Globus pallidus (tissue), 1 donor: ENCODE measurements around the gene HOXC12.
A peak's percentile ranks its signal among the peaks of the same experiment; 100 is the strongest.

Experiments used
- DNase-seq: peaks from one replicate; pipeline ENCODE4 v3.0.0-alpha.2; 2015; ENCODE audit warnings: low spot score

Gene HOXC12

GRCh38 chr12:53997204-53998109 lies 42.8 kb downstream of the HOXC12 start:
- DNase-seq = no peak

DNA sequence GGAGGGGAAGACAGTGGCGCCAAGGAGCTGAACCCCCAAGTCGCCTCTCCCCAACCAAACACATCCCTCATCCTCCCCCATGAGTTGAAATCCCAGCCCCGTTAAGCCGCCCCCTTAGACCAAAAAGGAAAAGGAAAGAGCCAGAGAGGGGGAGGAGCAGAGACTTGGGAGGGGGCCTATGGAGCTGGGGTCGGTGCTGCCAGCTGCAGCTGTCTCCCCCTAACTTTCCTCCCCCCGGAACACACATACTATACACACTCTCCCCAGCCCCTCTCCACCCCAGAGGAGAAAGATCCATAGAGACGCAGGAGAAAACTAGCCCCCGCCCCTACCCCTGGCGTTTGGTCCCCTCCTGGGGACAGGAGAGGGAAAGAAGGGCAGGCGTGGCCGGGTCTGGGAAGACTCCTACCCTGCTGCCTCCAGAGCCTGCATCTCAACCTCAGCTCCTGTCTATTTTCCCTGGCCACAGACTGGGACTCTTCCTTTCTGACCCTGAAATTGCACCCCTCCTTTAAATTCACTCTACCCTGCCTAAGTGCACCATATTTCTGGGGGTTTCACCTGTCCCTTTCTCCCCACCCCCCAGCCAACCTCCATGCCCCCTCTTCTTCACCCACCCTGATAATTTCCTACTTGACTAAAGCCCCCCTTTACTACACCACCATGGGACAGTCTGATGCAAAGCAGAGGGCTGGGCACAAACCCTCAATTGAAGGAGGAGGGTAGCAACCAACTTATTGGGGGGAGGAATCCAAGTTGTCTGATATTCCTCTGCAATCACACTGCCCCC lies 43.6 kb downstream of the HOXC12 start:
- no peak for DNase-seq

GRCh38 chr12:53998900-53999236 lies 44.2 kb downstream of the HOXC12 start:
- DNase-seq = no peak

DNA sequence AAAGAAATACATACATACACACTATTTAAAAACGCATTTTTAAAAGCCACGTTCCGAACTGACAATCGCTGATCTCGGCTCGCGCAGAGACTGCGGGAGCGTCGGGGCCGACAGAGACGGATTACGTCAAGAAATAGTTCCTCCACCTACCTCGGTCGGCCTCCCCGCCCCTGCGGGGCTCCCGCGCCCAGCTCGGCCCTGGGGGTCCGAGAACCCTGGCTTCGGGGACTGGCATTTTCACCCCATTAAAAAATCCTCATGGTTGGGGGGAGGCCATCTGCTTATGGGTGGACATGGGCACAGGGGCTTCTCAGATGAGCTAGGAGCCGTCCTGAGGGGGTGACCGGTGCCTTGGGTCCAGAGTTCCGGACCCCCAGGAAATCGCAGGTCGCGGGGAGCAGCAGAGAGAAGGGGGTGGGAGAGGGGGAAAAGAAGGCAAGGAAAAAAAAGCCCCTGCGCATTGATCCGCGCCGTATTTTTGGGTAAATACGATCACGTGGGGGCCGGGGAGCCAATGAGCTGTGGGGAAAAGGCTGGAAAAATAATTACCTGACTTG lies 44.9 kb downstream of the HOXC12 start:
- DNase-seq = no peak

DNA sequence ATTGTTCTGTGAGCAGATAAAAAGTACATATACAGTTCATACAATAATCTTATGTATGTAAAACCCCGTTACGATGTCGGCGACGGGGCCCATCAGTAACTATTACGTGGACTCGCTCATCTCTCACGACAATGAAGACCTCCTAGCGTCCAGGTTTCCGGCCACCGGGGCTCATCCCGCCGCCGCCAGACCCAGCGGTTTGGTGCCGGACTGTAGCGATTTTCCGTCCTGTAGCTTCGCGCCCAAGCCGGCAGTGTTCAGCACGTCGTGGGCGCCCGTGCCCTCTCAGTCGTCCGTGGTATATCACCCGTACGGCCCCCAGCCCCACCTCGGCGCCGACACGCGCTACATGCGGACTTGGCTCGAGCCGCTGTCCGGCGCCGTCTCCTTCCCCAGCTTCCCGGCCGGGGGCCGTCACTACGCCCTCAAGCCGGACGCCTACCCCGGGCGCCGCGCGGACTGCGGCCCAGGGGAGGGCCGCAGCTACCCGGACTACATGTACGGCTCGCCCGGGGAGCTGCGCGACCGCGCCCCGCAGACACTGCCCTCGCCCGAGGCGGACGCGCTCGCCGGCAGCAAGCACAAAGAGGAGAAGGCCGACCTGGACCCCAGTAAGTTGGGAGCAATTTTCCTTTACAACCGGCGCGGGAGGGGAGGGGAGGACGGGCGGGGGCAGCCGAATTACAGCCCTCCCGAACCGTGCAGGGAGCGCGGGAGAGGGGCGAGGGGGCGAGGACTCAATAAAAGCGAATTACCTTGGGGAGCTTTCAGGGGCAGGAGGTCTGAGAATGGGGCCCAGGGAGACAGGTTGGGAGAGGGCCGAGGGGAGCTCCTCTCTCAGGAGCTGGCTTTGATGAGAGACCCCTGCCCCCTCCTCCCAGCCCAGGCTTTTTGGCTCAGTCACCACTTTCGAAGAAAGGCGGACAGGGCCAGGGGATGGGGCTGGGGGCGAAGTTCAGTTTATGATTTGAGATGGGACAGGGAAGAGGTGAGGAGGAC lies 45.7 kb downstream of the HOXC12 start, which contains the start of gene HOXC9:
Gene HOXC9, plus strand, starts transcription at position 46 of the 999 bp plus-strand sequence. Its CDS starts 28 bp downstream, at position 74.
- no peak for DNase-seq

GRCh38 chr12:54001283-54002187 lies 46.8 kb downstream of the HOXC12 start:
- no peak for DNase-seq

- no peak for DNase-seq
These were observed 47.7 kb downstream of the HOXC12 start for GRCh38 chr12:54002278-54002914.

DNA sequence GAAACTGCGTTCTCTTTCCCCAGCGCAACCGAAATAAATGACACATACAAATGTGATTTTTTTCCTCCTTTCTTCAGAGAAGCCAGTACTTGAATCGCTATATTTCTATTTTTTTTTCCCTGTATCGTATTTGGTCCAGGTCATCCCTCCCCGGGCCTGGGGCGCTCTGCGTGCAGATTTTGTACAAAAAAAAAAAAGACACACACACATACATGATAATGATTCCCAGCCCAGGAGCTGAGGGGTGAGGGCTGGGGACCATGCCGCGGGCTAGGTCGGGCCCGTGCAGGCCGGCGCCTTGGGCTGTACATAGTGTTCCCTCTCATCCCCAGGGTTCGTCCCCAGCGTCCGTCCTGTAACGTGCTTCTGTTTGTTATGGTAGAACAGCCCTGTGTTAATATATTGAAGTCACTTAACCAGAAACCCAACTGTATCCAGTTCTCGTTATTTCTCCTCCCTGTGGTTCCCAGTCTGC lies 48.2 kb downstream of the HOXC12 start:
- no peak for DNase-seq

DNA sequence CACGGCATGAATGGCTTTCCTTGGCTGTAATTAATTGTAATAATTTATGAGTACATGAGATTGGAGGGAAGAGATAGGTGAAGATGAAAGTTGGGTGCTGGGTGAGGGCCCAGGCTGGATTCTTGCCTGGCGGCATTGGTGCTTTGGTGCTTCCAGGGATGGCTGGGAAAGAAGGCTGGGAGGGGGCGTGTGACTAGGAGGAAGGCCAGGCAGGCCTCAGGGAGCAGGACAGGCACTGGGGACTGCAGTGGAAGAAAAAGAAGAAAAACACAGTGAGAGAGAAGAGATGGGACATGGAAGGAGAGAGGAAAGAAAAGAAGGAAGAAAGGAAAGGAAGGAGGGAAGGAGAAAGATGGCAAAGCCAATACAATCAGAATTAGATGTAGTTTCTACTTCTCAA lies 48.9 kb downstream of the HOXC12 start:
- no peak for DNase-seq

DNA sequence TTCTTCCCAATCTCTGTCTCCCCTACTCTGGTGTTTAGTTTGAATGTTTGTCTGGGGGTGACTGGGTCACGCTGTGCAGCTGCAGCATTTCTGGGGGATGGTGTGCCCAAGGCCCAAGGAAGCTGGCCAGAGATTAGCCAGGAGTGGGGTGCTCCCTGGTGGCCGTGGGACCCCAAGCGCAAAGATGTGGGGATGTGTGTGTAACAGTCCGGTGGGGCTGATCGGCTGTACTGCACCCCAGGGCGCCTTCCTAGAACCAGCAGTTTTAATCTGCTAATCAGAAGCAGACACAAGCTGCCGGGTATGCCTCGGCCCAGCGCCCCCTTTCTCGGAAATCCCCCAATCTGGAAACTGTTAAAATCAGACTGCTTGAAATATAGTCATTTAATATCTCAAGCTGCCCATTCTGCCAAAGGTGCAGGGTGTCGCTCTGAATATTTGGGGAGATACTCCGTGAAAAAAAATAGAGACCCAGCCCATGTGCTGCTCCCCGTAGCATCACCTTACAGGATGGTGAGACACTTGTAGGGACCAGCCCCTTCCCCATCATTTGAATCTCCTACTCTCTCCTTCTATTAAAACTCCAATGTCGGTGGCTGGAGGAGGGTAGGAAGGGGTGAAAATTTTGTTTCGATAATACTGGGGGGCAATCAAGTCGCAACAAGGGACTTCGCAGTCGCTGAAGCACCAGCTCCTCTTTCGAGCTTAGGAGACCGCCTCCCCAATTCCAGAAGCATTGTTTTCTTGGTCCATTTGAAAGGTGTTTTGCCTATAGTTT lies 49.5 kb downstream of the HOXC12 start:
- no peak for DNase-seq

DNA sequence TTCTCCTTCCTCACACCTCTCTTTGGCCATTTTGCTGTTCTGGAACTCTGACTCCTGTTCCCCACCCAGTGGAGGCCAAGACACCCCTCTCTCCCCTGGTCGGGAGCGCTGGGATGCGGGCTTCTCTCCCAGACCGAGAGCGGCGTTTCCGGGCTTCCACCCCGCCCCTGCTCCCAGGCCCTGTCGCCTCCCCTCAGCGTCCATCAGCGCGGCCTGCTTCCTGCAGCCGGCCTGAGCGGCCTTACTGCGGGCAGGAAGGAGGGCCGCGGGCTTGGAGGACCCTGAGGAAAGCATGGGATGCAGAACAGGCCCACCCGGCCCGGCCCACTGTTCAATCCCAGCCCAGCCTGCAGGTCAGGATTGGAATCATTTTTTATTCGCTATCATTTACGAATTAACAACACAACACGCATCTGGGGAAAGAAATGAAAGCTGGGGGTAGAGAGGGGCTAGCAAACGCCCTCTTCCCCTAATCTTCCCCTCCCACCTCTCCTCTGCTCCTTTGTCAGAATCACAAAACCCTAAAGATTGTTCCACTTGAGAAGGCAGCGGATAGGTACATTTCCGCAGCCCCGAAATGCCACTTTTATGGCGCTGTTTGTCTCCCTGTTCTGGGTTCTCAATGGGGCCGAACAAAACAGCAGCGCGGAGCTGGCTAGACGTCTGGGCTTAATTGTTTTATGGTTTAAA lies 50.3 kb downstream of the HOXC12 start:
- no peak for DNase-seq

- no peak for DNase-seq
These were observed 50.8 kb downstream of the HOXC12 start for GRCh38 chr12:54005531-54005852.

- peak; percentile 75 for DNase-seq
These were observed 51.3 kb downstream of the HOXC12 start for GRCh38 chr12:54005853-54006558.

DNA sequence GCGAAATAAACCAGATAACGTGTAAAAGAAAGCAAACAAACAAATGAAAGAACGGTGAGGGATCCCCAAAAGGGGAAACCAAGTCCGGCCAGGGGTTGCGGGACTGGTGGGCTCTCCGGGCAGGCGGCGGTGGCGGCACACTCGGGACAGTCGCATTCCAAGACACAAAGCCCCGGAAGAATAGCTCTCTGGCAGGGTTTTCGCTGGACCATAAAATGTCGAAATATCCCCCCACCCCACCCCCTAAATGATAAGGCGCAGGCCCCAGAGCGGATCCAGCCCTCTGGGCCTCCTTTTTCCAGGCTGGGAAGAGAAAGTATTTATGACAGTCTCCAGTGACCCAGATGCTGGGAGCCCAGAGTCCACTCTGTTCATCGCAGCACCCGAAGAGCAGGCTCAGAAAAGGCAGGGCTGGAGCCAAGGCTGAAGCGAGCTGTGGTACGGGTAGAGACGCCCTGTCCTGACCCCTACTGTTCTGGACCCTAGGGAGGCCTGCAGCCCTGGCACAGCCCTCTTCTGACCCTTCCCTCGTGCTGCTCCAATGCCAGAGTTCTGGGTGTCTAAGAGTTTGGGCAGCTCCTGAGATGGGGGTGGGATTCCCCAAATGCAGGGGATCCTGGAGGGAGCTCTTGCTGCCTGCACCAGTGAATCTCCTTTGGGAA lies 52.0 kb downstream of the HOXC12 start:
- no peak for DNase-seq

DNA sequence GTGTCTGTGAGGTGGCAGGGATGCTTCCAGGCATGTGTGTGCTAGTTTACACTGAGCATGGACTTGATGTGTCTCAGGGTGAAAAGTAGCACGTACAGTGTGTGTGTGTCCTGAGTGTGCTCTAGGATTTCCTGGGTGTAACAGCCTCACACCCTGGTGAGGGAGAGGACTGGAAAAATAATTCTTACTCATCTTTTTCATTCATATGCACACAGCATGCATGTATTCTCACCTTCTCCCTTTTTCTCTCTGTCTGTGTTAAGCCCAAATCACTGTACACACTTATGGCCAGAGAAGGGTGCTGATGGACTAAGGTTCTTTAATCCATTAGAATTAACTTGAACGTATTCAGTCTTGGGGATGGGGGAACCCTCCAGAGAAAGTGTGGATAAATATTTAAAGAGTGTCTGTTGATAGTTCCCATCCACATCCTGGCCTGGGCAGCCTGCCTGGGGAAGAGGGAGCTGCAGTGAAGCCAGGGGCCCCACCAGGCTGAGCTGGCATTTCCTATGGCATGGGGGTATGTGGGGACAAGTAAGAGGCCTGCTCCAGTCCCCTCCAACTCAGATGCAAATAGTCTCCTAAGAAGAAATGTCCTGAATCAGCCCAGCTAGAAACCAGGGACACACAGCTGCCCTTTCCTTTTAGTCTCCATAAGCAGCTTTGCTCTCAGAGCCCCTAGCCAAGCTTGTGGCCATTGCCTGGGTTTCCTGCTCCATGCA lies 53.0 kb downstream of the HOXC12 start:
- DNase-seq = no peak

DNA sequence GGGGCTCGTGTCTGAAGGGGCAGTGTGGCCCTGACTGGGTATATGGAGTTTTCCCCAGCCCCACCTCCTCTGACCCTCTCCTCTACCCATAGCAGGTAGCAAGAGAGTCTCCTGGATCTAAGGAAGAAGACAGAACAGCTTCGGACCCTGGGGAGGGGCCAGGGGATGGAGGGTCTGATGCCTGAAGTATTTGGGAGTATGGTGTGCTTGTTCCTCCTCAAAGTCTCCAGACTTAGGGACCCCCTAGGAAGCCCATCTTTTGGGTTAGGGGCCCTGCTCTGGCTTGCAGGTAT lies 53.5 kb downstream of the HOXC12 start:
- no peak for DNase-seq
